DMS53 (cell line): ENCODE data around the gene ST6GAL1.

Experiments used
- DNase-seq: peaks from one replicate; lab custom pipeline; 2025; lab: John Stamatoyannopoulos, UW

ST6GAL1 gene

GRCh38 chr3:187112934-187113793, 182.8 kb downstream of the ST6GAL1 start:
- peak; percentile 27 for DNase-seq

DNA sequence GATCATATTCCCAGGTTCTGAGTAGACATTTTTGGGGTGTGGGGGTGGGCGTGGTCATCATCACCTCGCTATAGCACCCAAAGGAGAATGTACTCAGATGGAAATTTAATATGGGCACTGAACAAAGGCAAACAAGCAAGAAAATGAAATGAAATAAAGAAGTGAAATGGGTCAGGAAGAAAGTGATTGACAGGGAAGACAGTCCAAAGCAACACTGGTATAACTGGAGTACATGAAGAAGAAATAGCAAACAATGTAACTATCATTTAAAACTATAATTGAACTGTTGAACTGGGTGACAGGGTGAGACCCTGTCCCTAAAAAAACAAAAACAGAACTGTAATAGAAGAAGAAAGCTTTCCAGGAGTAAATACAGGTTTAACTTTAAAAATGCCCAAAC, 184.2 kb downstream of the ST6GAL1 start:
- DNase-seq, result no peak

DNA sequence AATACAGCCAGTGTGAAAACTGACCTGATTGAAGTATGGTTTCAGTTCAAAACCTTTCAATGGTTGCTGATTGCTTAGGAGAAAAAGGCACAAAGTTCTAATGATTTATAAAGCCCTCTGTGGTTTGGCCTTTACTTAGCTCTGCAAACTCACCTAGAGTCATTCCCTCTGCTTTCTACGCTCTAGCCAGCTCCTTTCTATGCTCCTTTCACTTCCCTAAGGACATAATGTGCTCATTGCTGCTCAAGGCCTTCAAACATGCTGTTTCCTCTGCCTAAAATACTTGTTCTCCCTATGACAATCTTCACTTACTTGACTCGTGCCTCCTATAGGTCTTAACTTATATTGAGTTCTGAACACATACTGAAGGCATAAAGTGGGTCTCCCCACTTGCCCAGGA, 190.0 kb downstream of the ST6GAL1 start:
- no peak for DNase-seq

- DNase-seq, result no peak
These were observed 191.9 kb downstream of the ST6GAL1 start for GRCh38 chr3:187122261-187122660.

- DNase-seq, result no peak
These were observed 195.1 kb downstream of the ST6GAL1 start for GRCh38 chr3:187125319-187126031.
